ENCODE measurements around the gene HRAS. TPM values are rescaled to one million over a fixed set of nuclear protein-coding genes. Genes with fewer than 3 reads are reported as not detected.

The HRAS gene
- total and polyA plus RNA-seq, 2 donors (not counting 1 experiment from before 2014, with no cell fraction given) = 63.5 to 86.0 TPM

GRCh38 chr11:501683-502287, 33.6 kb downstream of the HRAS start:
- no peak overlapping the region for H3K9ac ChIP-seq (ENCODE audit: low read length)
- CTCF ChIA-PET = no interaction called here

More at GRCh38 chr11:501683-502287, 33.6 kb downstream of the HRAS start:
- H3K4me3 ChIP-seq (ENCODE audit: control extremely low read depth in 1 of 5, extremely low read depth in 1 of 5, insufficient read depth in 1 of 5, low read depth in 2 of 5, low read length in 4 of 5) = no peak overlapping the region
- H3K4me2 ChIP-seq (replicated peaks; ENCODE audit: low read depth, low read length, poor library complexity, severe bottlenecking) = no peak overlapping the region
- peaks cover 46% of the 10 kb centered on the region for H3K79me2 ChIP-seq (ENCODE audit: control insufficient read depth, insufficient read depth, low read length)
- Mint-ChIP-seq H3K4me3 (no peak overlapping the region), H3K27ac (no peak overlapping the region), H3K9me3 (ENCODE audit: insufficient read depth) (no peaks in the 10 kb centered on the region), H3K27me3 (no peaks in the 10 kb centered on the region), H3K4me1 (peaks cover 37% of the 10 kb centered on the region)
- TF ChIP-seq EZH2 (IDR thresholded peaks at IDR 0.05; ENCODE audit: borderline replicate concordance, insufficient read depth, low read depth, low read length, poor library complexity, severe bottlenecking) = no peak
- no peak for TF ChIP-seq CTCF (IDR thresholded peaks at IDR 0.05)
- peaks cover 0 to 10% (median 0%) of the 10 kb centered on the region in 4 experiments for H3K27me3 ChIP-seq (replicated peaks in 1 of 4; ENCODE audit: control extremely low read depth in 1 of 4, control insufficient read depth in 3 of 4, insufficient read depth in 4 of 4, low read length in 3 of 4)
- H2AFZ ChIP-seq (ENCODE audit: insufficient read depth, low read depth, low read length, poor library complexity, severe bottlenecking) = no peak overlapping the region
- peaks cover 0 to 10% (median 0%) of the 10 kb centered on the region in 3 donors for H3K9me3 ChIP-seq (ENCODE audit: control extremely low read depth in 1 of 3, control insufficient read depth in 2 of 3, insufficient read depth in 1 of 3, low read length in 2 of 3)
- peaks cover 24 to 43% of the 10 kb centered on the region in 2 donors for H3K4me1 ChIP-seq (ENCODE audit: control insufficient read depth in 2 of 2, insufficient read depth in 2 of 2, low read length in 2 of 2)
- WGBS (ENCODE audit: insufficient coverage) = 86% methylated on average over 11 of the region's 19 CpGs
- H3K36me3 ChIP-seq (replicated peaks in 1 of 2; ENCODE audit: control extremely low read depth in 1 of 2, control insufficient read depth in 1 of 2, extremely low read depth in 1 of 2, insufficient read depth in 2 of 2, low read length in 1 of 2) = peaks cover 0 to 47% of the 10 kb centered on the region in 2 experiments
- peaks cover 68% of the 10 kb centered on the region for H4K20me1 ChIP-seq (ENCODE audit: control insufficient read depth, insufficient read depth, low read length, poor library complexity, severe bottlenecking)
- POLR2A ChIA-PET = no interaction called here
- no peak for DNase-seq
- no peak for ATAC-seq (ENCODE audit: low read depth)
- intact Hi-C loops (cut with micrococcal nuclease) = no loop called here
- no peak overlapping the region for H3K27ac ChIP-seq (ENCODE audit: low read length in 2 of 2)

Data from B cell (primary cell).